Measurements from ENCODE around the gene SPCS2.
A peak's percentile ranks its signal among the peaks of the same experiment; 100 is the strongest.

Gene SPCS2

GRCh38 chr11:74988541-74989259 lies 39.6 kb downstream of the SPCS2 start, which contains the start of gene NEU3:
NEU3 (plus strand) TSS chr11:74988933; CDS start chr11:74989061, 128 bp downstream.
- TF ChIP-seq TAF1 (IDR thresholded peaks at IDR 0.05; ENCODE audit: borderline replicate concordance, insufficient read depth, low read length), result peak; percentile 82; the same call in 1 of the 2 replicates
- peak; percentile 92 for TF ChIP-seq POLR2AphosphoS5 (IDR thresholded peaks at IDR 0.05; ENCODE audit: low read depth, low read length)
- peak in 1 of 2 experiments; percentile 58; a peak in 1 of 4 replicates for TF ChIP-seq REST (IDR thresholded peaks at IDR 0.05; ENCODE audit: insufficient read depth in 1 of 2, low read depth in 2 of 2, low read length in 2 of 2)
- TF ChIP-seq FOXP2 (optimal IDR thresholded peaks at IDR 0.05; ENCODE audit: borderline replicate concordance, extremely low read depth, extremely low read length, insufficient read depth), result no peak

- TF ChIP-seq FOXP2 (optimal IDR thresholded peaks at IDR 0.05; ENCODE audit: borderline replicate concordance, extremely low read depth, extremely low read length, insufficient read depth) (no peak), SIN3A (IDR thresholded peaks at IDR 0.05; ENCODE audit: borderline replicate concordance, insufficient read depth, low read length) (no peak), TAF1 (IDR thresholded peaks at IDR 0.05; ENCODE audit: borderline replicate concordance, insufficient read depth, low read length) (no peak), REST (IDR thresholded peaks at IDR 0.05; ENCODE audit: insufficient read depth in 1 of 2, low read depth in 2 of 2, low read length in 2 of 2) (no peak), POLR2AphosphoS5 (IDR thresholded peaks at IDR 0.05; ENCODE audit: low read depth, low read length) (no peak)
Observed at GRCh38 chr11:74989260-74989638, 40.2 kb downstream of the SPCS2 start.

- no peak for TF ChIP-seq POLR2AphosphoS5 (IDR thresholded peaks at IDR 0.05; ENCODE audit: low read depth, low read length)
- no peak for TF ChIP-seq TAF1 (IDR thresholded peaks at IDR 0.05; ENCODE audit: borderline replicate concordance, insufficient read depth, low read length)
- no peak for TF ChIP-seq SIN3A (IDR thresholded peaks at IDR 0.05; ENCODE audit: borderline replicate concordance, insufficient read depth, low read length)
- TF ChIP-seq FOXP2 (optimal IDR thresholded peaks at IDR 0.05; ENCODE audit: borderline replicate concordance, extremely low read depth, extremely low read length, insufficient read depth), result no peak
- TF ChIP-seq REST (IDR thresholded peaks at IDR 0.05; ENCODE audit: insufficient read depth in 1 of 2, low read depth in 2 of 2, low read length in 2 of 2), result no peak
Observed at GRCh38 chr11:74990941-74991340, 41.9 kb downstream of the SPCS2 start.

- TF ChIP-seq FOXP2 (optimal IDR thresholded peaks at IDR 0.05; ENCODE audit: borderline replicate concordance, extremely low read depth, extremely low read length, insufficient read depth), result no peak
- TF ChIP-seq TAF1 (IDR thresholded peaks at IDR 0.05; ENCODE audit: borderline replicate concordance, insufficient read depth, low read length), result no peak
- no peak for TF ChIP-seq SIN3A (IDR thresholded peaks at IDR 0.05; ENCODE audit: borderline replicate concordance, insufficient read depth, low read length)
- TF ChIP-seq POLR2AphosphoS5 (IDR thresholded peaks at IDR 0.05; ENCODE audit: low read depth, low read length), result no peak
- no peak for TF ChIP-seq REST (IDR thresholded peaks at IDR 0.05; ENCODE audit: insufficient read depth in 1 of 2, low read depth in 2 of 2, low read length in 2 of 2)
Observed at GRCh38 chr11:74992852-74993251, 43.8 kb downstream of the SPCS2 start.
